HG03159 (cell line): ENCODE measurements around the gene MECP2.

Source experiments
- ATAC-seq: cut with Tn5 transposase; IDR thresholded peaks from one replicate; pipeline ENCODE4 v1.9.1; 2021; ENCODE audit warnings: mild to moderate bottlenecking, moderate library complexity; ENCODE audit not compliant: unreplicated experiment

Gene MECP2

DNA sequence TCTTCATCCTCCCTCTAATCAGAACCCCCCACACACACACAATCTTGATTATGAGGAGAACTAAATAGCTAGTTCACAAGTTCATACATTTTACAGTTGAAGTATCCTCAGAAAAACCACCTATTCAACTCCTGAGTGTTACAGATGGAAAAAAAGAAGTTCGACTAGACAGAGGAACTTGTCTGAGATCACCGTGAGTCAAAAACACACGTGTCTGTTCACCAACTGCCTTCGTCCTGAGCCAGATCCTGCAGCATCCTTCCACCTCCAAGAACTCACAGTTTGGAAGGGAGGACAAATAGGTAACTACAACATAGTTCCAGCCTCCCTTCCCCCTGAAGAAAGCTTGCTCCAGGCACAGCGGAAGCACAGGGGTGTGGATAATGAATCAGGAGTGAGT lies 58.9 kb downstream of the MECP2 start:
- ATAC-seq, result no peak

DNA sequence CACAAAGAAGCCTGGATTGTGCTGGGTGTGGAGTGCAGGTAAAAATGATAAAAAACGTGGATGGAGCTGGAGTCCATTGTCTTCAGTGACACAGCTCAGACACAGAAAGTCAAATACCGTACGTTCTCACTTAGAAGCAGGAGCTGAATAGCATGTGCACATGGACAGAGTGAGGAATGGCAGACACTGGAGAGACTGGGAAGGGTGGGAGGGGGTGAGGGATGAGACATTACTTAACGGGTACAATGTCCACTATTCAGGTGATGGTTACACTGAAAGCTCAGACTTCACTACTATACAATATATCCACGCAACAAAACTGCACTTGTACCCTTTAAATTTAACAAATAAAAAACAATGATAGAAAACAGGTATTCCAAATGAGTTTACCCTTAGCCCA lies 59.8 kb downstream of the MECP2 start:
- ATAC-seq, result no peak

DNA sequence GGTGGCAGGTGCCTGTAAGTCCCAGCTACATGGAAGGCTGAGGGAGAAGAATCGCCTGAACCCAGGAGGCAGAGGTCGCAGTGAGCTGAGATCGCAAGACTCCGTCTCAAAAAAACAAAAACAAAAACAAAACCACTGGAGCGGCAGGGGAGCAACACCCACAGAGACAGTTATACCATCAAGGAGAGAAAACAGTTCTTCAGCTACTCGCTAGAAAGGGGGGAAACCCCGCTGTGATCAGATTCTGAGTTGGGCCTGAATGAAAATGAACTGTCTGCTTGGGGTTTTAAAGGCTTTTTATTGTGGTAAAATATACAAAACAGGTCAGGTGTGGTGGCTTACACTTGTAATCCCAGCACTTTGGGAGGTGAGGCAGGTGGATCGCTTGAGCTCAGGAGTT lies 61.0 kb downstream of the MECP2 start:
- no peak for ATAC-seq

DNA sequence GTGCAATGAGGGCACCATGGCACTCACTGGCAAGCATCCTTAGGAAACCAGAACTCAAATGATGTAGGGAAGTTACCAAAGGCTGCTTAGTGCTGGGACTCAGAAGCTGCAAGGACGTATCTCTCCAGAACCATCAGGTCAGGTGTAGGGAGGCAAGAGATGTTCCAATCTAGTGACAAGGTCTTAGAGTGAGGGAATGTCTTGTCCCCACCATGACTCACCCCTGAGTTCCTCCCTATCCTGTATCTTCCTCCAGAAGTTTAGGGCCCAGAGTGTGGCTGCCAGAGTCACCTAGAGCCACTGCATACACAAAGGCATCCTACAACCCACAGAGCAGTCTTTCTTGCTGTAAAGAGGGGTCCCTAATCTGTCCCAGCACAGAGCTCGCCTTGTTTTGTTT lies 63.7 kb downstream of the MECP2 start:
- no peak for ATAC-seq

DNA sequence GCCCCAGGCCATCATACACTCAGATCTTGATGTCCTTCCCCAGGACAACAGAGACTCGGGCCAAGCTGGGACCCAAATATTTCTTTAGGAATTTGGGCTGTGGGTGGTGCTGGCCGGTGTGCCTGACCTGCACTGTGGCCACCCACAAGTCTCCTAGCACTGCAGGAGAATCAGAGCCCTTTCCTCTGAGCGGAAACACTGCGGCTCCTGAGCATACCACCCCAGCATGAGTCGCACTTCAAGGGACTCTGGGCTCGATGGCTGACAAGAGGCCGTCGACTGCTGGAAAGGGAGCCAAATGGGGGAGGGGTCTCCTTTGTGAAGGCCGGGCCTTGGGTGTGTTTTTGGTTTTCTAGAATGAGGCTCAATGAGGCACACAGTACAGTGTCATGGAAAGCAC lies 64.9 kb downstream of the MECP2 start:
- ATAC-seq, result no peak

DNA sequence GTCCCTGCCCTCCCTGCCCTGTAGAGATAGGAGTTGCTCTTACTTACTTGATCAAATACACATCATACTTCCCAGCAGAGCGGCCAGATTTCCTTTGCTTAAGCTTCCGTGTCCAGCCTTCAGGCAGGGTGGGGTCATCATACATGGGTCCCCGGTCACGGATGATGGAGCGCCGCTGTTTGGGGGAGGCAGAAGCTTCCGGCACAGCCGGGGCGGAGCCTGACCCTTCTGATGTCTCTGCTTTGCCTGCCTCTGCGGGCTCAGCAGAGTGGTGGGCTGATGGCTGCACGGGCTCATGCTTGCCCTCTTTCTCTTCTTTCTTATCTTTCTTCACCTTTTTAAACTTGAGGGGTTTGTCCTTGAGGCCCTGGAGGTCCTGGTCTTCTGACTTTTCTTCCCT lies 65.4 kb downstream of the MECP2 start:
- ATAC-seq, result no peak

DNA sequence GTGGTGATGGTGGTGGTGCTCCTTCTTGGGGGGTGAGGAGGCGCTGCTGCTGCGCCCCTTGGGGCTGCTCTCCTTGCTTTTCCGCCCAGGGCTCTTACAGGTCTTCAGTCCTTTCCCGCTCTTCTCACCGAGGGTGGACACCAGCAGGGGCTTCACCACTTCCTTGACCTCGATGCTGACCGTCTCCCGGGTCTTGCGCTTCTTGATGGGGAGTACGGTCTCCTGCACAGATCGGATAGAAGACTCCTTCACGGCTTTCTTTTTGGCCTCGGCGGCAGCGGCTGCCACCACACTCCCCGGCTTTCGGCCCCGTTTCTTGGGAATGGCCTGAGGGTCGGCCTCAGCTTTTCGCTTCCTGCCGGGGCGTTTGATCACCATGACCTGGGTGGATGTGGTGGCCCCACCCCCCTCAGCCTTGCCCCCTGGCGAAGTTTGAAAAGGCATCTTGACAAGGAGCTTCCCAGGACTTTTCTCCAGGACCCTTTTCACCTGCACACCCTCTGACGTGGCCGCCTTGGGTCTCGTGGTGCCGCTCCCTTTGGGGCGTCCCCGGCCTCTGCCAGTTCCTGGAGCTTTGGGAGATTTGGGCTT lies 66.7 kb downstream of the MECP2 start:
- ATAC-seq, result no peak

DNA sequence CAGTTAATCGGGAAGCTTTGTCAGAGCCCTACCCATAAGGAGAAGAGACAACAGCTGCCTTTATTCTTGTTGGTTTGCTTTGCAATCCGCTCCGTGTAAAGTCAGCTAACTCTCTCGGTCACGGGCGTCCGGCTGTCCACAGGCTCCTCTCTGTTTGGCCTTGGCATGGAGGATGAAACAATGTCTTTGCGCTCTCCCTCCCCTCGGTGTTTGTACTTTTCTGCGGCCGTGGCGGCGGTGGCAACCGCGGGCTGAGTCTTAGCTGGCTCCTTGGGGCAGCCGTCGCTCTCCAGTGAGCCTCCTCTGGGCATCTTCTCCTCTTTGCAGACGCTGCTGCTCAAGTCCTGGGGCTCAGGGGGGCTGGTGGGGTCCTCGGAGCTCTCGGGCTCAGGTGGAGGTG lies 67.3 kb downstream of the MECP2 start:
- ATAC-seq, result no peak

DNA sequence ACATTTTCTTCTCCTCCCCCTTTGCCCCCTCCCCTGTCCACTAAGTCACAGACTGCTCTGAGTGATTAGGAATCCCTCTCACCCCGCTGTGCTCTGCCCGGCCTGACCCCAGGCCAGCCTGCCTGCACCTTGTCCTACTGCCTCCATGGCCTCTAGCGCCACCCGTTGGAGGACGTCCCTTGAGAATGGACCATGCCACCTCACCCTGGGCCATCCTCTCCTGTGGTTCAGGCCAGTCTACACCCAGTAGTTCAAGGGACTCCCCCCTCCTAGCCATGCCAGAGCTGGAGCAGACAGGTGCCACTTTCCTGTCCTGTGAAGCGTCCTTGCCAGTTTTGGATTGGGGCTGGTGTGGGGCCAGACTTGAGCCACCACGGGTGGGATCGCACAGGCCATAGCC lies 68.1 kb downstream of the MECP2 start:
- ATAC-seq, result no peak

DNA sequence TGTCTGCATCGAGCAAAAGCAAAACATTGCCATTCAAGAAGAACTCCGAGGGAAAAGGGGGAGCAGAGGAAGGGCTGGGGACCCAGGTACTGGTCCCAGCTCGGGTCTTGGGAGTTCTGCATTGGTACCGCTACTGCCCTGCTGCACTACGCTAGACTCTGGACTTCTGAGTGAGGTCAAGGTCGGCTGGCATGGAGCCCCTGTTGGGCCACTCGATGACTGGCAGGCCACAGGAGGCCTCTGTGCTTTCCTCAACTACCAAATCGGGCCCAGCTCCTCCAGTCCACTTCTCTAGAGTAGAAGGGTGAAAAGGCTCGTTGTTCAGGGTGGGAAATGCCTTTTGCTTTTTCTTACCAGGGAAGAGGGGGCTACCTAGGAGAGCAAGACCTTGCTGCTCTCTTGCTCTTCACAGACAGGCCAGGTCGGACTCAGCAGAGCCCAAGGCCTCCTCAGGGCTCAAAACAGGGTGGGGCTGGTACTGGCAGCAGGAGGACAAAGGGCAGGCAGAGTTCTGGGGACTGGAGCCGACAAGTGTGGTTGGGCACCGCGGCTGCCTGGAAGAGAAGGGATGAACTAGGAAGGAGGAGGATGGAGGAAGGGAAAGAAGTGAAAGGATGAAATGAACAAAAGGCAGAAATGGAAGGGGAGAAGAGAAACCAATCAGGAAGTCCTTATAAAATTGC lies 68.9 kb downstream of the MECP2 start:
- ATAC-seq, result no peak

DNA sequence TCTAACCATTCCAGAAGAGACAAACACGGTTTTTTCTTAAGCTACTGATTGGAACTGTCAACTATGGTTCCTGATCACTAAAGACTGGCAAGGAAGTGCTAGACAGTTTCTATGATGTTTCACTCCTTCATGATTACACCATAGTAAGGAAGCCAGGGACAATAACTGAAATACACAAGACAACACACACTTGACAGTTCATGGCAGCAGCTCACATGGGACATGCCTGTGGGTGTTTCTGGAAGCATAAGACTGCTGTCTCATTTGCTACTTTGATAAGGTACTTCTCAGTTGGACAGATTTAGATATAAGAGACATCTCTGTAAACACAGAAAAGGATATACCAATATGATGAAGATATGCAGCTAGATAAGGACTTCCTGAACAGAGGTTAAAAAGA lies 69.5 kb downstream of the MECP2 start:
- no peak for ATAC-seq

DNA sequence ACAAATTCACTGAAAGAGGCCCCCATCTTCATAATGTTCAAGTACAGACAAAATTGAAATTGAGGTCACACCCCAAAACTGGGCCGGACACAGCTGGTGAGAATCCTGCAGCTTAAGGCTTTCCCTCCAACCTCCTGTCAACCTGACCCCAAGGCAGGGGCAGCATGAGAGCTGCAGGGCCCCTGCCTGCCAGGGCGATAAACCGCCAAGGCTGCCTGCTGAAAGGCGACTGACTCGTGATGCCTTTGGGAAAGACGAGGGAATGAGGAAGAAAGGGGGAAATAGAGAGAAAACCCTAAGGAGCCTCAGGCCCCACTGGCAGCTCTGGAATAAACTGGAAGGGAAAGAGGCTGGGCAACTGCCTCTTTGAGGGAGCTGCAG lies 70.5 kb downstream of the MECP2 start:
- ATAC-seq, result no peak

DNA sequence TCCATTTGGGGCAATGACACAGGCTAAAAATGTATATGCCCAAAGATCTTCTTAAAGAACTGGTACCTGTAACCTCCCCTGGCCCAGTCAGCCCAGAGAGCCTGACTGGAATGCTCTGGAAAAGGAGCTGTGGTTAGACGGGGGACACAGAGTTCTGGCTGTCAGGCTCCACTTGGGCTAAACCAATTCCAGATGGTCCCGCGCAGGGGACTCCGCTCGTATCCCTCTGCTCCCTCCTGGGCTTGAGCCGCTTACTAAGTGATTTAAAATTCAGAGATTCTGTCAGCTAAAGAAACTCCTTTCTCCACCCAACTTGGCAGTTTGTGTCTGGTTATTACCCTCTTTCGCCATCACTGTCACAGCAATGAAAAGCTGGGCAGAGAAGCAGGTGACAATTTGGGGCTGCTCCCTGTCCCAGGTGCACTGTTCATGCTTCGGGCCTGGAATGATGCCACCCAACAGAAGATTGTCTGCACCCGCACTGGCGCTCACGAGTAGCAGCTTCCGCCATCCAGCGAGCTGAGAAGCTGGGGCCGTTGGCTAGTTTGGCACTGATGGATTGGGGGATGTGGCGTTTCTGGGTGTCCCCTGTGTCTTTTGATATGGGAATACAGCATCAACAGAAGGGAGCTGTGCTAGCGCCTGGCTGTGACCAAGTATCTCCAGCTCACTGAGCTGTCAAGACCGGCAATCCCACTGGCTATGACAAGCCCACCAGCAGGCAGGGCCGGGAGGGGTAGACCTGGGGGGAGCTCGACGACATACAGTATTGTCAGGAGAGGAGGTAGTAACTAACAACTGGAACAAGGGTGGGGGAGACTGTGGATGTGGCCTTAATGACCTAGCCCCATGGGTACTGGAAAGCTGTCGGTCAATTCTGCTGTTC lies 71.1 kb downstream of the MECP2 start:
- no peak for ATAC-seq

DNA sequence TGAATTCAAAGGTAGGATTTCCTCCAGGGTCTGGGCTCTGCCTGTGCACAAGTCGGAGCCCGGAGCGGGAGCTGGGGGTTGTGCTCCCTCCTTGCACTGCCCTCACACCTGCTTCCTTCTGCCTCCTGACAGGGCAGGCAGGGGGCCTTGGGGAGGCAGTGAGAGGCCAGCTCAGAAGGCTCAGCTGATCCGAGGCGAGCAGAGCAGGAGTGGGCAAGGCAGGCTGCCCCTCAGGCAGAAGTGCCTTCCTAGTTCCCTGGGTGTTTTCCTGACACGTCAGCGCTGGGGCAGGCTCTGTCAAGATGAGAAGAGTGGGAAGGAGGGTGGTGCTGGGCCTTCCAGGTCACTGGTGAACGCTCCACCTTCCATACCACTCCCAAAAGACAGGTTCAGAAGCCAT lies 72.3 kb downstream of the MECP2 start:
- ATAC-seq, result no peak

DNA sequence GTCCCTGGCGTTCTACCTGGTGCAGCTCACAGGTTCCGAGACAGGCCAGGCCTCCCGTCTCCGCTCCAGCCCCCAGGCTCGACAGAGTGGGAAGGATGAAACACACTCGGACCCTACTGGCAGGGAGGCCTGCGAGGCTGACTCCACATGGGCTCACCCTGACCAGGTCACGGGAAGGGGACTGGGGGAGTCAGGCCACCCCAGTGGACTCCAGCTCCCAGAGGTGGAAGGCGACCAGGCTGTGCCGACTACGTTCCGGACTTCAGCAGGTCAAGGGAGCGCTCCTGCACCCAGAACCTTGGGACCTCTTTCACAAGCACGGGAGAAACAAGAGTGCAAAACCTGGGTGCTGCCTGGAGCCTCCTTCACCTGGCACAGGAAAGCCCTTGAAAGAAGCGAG lies 73.2 kb downstream of the MECP2 start:
- ATAC-seq, result no peak

DNA sequence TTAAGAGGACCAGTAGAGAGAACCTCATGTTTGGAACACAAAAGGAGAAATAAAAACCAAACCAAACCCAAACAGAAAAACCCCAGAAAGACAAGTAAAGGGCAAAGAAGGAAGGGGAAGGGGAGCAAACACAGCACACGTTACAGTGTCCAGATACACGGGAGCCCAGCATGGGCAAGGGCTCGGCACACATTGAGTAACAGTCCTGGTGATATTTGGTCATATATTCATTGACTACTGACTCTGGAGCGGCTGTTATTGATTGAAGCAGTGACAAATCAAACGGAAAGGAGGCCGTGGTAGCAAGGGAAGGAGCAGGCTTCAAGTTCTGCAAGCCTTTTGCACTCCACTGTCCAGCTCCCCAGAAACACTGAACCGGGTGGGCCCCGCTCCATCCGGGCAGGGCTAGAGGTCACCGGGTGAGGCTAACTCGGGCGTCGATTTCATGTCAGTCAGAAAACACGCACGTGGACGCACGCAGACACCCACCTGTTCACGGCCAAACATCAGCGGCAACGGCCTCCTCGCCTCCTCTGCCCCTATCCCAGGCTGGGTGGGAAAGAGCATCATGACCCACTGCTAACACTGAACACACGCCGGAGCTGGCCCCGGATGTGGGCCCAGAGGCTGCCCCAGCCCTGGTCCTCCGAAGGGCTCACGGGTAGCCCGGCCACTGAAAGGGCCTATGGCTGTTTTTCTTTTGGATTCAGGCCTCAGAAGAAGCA lies 74.1 kb downstream of the MECP2 start:
- no peak for ATAC-seq

DNA sequence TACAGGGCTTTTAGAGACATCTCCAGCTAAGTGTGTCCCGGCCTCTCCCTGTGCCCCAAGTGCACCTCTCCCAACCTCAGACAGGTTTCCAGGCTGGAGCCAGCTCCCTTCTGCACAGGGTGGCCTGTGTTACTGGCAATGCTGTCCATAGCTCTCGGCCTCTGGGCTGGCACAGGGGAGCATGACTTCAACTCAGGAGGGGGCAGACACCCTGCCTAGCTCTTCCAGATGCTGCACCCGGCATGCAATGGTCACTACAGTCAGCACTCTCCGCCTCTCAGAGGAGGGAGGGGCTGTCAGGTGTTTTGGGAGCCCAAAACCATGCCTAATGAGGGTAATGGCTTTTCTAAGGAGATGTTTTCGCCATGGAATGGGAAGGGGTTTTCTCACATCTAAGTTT lies 75.4 kb downstream of the MECP2 start:
- ATAC-seq, result no peak

DNA sequence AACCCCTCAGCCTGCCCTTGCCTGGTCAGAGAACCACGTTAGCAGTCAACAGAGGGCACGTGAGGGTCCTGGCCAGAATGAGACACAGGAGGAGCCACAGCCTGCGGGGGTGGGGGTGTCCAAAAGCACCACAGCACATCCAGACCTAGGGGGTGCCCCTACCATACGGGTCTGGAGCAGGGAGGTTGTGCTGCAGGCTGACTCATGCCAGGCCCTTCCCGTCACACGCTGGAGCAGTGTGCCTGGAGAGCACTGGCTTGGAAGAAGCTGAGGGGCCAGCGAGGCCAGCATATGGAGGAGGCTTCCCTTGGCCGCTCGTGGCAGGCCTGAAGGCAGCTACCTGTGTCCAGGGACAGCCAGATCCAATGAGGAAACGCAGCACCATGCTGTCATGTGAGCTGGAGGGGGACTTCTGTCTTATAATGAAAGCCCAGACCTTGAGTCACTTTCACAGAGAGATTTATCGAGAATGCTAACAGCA lies 76.3 kb downstream of the MECP2 start:
- no peak for ATAC-seq

DNA sequence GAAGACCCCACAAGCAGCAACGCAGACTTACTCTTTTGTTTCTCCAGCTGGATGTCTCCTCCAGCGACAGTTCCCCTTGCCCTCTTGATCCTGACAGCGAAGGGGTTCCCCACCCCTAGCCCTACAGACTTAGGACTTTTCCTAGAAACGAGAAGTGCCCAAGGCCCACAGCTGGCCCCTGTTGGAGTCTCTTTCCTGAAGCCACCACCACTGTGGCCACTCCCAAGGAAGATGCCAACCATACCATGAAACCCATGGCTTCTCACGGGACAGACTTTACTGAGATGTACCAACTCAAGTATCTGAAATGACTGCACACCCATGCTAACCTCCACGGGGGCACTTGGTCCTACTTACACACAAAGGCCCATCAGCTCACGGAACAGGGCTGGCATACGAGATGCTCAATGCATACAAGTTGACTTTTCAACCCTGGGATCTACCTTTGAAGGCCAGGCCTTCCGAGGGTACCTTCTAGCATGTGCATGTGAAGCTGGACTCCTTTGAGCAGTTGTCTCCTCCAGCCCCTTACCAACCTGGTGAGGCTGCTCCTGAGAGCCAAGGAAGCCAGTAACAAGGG lies 76.9 kb downstream of the MECP2 start:
- ATAC-seq, result no peak

DNA sequence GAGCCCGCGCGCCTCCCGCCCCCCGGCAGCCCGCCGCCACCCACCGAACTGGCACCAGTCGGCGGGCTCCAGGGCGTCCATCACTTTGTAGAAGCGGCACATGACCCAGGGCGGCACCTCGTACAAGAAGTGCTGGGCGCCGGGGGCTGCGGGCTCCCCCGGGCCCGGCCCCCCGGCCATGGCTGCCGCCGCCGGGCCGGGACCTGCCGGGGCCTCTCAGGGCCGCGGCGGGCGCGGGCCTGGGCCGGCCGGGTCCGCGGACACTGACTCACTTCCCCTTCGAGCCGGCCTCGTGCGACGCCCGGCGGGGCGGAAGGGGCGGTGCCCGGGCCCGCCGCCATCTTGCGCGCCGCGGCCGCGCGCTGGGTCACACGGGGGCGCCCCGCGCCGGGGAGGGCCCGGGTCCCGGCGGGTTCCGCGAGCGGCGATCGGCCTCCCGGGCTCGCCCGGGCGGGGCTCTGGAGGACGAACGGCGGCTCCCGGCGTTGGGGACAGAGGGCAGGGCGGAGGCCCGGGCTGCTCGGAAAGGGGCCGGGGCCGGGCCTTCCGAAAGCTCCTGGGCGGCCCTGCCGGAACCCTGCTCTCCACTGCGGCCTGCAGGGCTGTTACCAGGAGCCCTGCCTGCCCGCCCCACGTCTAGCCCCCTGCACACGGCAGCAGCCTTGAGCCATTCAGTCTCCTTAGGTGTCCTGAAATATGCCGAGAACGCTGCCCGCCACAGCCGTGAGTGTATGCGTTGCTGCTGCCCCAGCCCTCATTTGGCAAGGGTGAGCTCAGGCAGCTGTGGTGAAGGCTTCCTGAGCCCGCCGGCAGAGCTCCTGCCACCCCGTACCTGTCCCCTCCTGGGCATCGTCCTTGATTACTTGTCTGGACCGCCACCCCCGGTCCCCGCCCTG lies 77.6 kb downstream of the MECP2 start, which contains the start of gene IRAK1:
IRAK1 (minus strand) TSS at position 270 of the 896 bp plus-strand sequence; CDS start at position 180, 90 bp downstream.
- ATAC-seq, result no peak
